HG02885 (cell line): ENCODE results near the gene SHF.

ENCODE experiments used
- ATAC-seq: cut with Tn5 transposase; IDR thresholded peaks from one replicate; pipeline ENCODE4 v1.9.1; 2021; ENCODE audit warnings: mild to moderate bottlenecking; ENCODE audit not compliant: unreplicated experiment, poor library complexity

Gene SHF

DNA sequence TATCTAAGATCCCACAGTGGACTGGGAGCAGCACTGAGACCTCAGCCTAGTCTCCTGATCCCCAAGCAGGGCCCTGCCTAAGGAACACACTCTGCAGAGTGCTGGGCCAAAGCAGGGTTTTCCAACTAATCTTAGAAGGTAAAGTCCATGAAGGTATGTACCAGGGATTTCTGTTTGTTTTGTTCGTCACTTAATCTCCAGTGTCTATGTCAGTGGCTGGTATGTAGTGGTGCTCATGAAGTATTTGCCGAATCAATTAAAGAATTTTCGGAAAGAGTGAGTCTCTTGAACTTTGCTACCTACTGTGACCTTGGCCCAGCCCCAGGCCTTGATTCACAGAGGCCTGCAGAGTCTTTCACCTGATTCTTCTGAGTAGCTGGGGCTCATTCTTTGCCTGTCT lies 56.3 kb downstream of the SHF start:
- no peak for ATAC-seq

DNA sequence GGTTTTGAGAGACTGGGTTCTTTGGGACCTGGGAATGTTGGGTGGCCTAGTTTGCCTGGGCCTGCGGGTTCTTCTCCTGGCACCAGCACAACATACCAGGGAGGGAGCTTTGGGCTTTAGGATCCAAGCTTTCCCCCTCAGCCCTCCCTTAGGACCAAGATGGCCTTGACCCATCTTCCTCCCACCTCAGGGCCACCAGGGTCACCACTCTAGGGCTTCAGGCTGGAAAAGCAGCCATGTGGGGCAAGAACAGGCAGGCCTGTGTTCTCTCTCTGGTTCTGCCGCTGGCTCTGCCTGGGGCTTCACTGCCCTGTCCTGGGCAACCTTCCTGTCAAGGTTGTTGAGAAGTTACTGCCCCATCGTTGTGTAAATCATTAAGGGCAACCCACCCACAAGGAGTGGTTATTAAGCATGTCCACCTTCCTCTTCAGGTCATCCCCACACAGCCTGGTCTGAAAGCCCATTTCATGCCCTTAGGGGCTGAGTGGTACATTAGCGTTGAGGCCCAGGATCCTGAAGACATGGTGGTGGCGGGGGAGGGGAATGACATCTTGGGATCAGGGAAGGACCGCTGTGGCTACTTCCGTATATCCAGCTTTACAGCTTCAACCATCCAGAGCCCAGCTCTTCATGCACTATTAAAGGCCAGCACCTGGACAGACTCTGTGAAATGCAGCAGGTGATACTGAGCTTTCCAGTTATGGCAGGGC lies 57.3 kb downstream of the SHF start:
- ATAC-seq = no peak

- ATAC-seq = no peak
These were observed 58.1 kb downstream of the SHF start, which contains the start of the genes DUOX1 and DUOXA1 for GRCh38 chr15:45129651-45130129. Gene DUOX1 (plus strand): TSS chr15:45129994. CDS start chr15:45131967, 1,973 bp downstream. Gene DUOXA1 (minus strand): TSS chr15:45129879. CDS start chr15:45123014, 6,865 bp downstream.

GRCh38 chr15:45128971-45129639 lies 58.7 kb downstream of the SHF start:
- no peak for ATAC-seq

- ATAC-seq = no peak
These were observed 61.1 kb downstream of the SHF start for GRCh38 chr15:45126535-45127158.

- ATAC-seq = no peak
These were observed 64.4 kb downstream of the SHF start for GRCh38 chr15:45123397-45123796.

GRCh38 chr15:45122719-45123118 lies 65.0 kb downstream of the SHF start:
- no peak for ATAC-seq

- no peak for ATAC-seq
These were observed 65.9 kb downstream of the SHF start for GRCh38 chr15:45121706-45122417.

DNA sequence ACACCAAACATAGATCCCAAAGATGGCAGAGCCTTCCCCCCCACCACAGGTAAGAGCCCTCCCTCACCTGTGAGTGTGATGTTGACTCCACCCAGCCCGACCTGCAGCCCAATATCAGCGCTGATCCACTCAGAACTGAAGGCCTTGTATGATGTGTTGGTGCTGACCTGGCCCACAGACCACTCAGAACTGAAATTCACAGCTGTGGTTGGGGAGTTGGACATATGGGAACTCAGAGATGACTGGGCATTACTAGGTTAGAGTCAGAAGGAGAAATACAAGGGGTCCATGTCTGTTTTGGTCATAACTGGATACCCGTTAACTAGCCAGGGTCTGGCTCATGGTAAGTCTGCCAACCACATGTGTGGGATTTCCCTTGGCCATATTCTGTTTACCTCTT lies 66.7 kb downstream of the SHF start:
- no peak for ATAC-seq

- no peak for ATAC-seq
These were observed 67.4 kb downstream of the SHF start for GRCh38 chr15:45120081-45120972.

DNA sequence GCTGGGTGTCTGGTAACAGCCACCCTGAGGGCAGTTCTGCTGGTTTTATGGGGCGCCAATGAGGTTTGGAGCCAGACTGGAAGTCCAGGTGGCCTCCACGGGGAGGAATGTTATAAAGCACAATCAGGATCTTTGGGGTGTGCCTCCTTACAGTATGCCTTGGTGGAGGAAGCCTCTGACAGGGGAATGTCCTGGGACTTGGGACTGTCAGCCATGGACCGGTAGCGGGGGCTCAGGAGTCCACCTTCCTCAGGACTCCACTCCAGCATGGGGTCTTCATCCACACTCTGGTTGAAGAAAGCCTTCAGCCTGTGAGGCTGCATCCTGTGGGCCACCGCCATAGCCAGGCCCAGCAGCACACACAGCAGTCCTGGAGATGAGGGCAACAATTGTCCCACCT lies 68.8 kb downstream of the SHF start:
- no peak for ATAC-seq

DNA sequence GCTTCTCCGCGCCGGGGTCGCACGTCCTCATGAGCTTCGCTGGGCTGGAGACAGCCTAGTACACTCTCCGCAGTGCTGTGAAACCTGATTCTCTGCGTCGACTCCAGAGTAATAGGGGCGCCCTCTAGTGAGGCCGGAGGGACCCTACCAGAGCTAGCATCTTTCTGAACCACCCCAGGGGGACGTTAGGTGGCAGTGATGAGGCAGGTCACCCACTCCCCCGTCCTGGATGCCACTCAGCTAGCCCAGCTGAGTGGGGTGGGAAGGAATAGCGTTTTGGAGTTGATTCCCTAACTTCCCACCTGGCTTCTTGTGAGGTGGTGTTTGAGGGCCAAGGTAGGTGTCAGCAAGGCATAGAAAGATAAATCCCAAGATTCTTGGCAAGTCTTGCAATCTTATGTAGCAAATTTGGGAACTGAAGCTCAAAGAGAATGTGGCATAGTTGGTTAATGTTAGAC lies 69.6 kb downstream of the SHF start:
- peak; percentile 94 for ATAC-seq

- peak; percentile 6 for ATAC-seq
These were observed 70.2 kb downstream of the SHF start for GRCh38 chr15:45117308-45118130.
